T-helper 17 cell (primary cell): Measurements from ENCODE around the gene FGF21. TPM values are rescaled to one million over a fixed set of nuclear protein-coding genes. Genes with fewer than 3 reads are reported as not detected.
A peak's percentile ranks its signal among the peaks of the same experiment; 100 is the strongest.

Experiments
- ATAC-seq: fragments of 150-1000 bp; cut with Tn5 transposase; 2 replicates; pipeline ENCODE4 v1.10.0; 2021; ENCODE audit warnings: mild to moderate bottlenecking, moderate library complexity
- DNase-seq, 3 donors: peaks; one replicate each; pipeline versions ENCODE4 v3.0.0 to v3.0.0-alpha.2; 2020 to 2021
- H3K9me3 ChIP-seq: one replicate; pipeline ENCODE4 v1.7.0; 2013; ENCODE audit warnings: low read length, mild to moderate bottlenecking; ENCODE audit not compliant: control insufficient read depth, poor library complexity, severe bottlenecking
- H3K27ac Mint-ChIP-seq: one replicate; pipeline ENCODE4 v1.8.0; 2022; ENCODE audit warnings: mild to moderate bottlenecking, moderate library complexity, mixed read lengths
- H3K27me3 Mint-ChIP-seq: one replicate; pipeline ENCODE4 v1.8.0; 2022; ENCODE audit warnings: mixed read lengths
- H3K36me3 Mint-ChIP-seq: one replicate; pipeline ENCODE4 v1.8.0; 2022; ENCODE audit warnings: low read depth, mixed read lengths
- H3K4me1 Mint-ChIP-seq: one replicate; pipeline ENCODE4 v1.8.0; 2022; ENCODE audit warnings: mild to moderate bottlenecking, mixed read lengths
- H3K4me3 Mint-ChIP-seq: one replicate; pipeline ENCODE4 v1.8.0; 2022; ENCODE audit warnings: mild to moderate bottlenecking, moderate library complexity, mixed read lengths
- total RNA-seq, 4 donors: library from RNA in 2 of 4; stranded (reverse) in 2 of 4; gene quantifications; one replicate each; pipeline ENCODE4 v1.2.3 and lab custom pipeline; 2022 to 2026

The FGF21 gene
- total RNA-seq, 2 donors from 2014 or later: not detected

- Mint-ChIP-seq H3K27ac (peak overlapping the region; percentile 43), H3K4me1 (peaks cover 5% of the 10 kb centered on the region), H3K36me3 (no peaks in the 10 kb centered on the region), H3K4me3 (peak overlapping the region; percentile 89), H3K27me3 (no peaks in the 10 kb centered on the region)
- DNase-seq (peak; percentile 67 to 76 (median 72)), ATAC-seq (peak; percentile 100)
- H3K9me3 ChIP-seq: no peaks in the 10 kb centered on the region
These were observed 39.8 kb downstream of the FGF21 start for GRCh38 chr19:48795055-48795684.

GRCh38 chr19:48795685-48796070 lies 40.4 kb downstream of the FGF21 start:
- Mint-ChIP-seq H3K4me3 (peak overlapping the region; percentile 89), H3K27me3 (no peaks in the 10 kb centered on the region), H3K27ac (peak overlapping the region; percentile 43), H3K36me3 (no peaks in the 10 kb centered on the region), H3K4me1 (peaks cover 7% of the 10 kb centered on the region)
- ATAC-seq: no peak
- DNase-seq: no peak
- no peaks in the 10 kb centered on the region for H3K9me3 ChIP-seq

- H3K9me3 ChIP-seq: no peaks in the 10 kb centered on the region
- Mint-ChIP-seq H3K27me3 (no peaks in the 10 kb centered on the region), H3K36me3 (no peaks in the 10 kb centered on the region), H3K4me1 (peaks cover 7% of the 10 kb centered on the region), H3K27ac (no peak overlapping the region), H3K4me3 (no peak overlapping the region)
- DNase-seq (no peak), ATAC-seq (no peak)
These were observed 41.2 kb downstream of the FGF21 start for GRCh38 chr19:48796298-48797083.

GRCh38 chr19:48797103-48797502 lies 41.8 kb downstream of the FGF21 start:
- ATAC-seq (no peak), DNase-seq (no peak)
- Mint-ChIP-seq H3K27me3 (no peaks in the 10 kb centered on the region), H3K4me3 (no peak overlapping the region), H3K27ac (no peak overlapping the region), H3K4me1 (peaks cover 7% of the 10 kb centered on the region), H3K36me3 (no peaks in the 10 kb centered on the region)
- no peaks in the 10 kb centered on the region for H3K9me3 ChIP-seq

GRCh38 chr19:48798937-48799336 lies 43.6 kb downstream of the FGF21 start:
- H3K27ac Mint-ChIP-seq: no peak overlapping the region
- no peaks in the 10 kb centered on the region for H3K36me3 Mint-ChIP-seq
- ATAC-seq: no peak
- H3K27me3 Mint-ChIP-seq: no peaks in the 10 kb centered on the region
- H3K4me1 Mint-ChIP-seq: peaks cover 7% of the 10 kb centered on the region
- DNase-seq: no peak
- no peak overlapping the region for H3K4me3 Mint-ChIP-seq
- no peaks in the 10 kb centered on the region for H3K9me3 ChIP-seq

- no peaks in the 10 kb centered on the region for H3K36me3 Mint-ChIP-seq
These were observed 44.3 kb downstream of the FGF21 start for GRCh38 chr19:48799358-48800300.

GRCh38 chr19:48802623-48803022 lies 47.3 kb downstream of the FGF21 start:
- DNase-seq (no peak), ATAC-seq (no peak)
- H3K36me3 Mint-ChIP-seq: no peaks in the 10 kb centered on the region

More at GRCh38 chr19:48799358-48800300, 44.3 kb downstream of the FGF21 start:
- H3K27me3 Mint-ChIP-seq: no peaks in the 10 kb centered on the region
- no peak overlapping the region for H3K4me3 Mint-ChIP-seq
- ATAC-seq (no peak), DNase-seq (no peak)
- peaks cover 7% of the 10 kb centered on the region for H3K4me1 Mint-ChIP-seq
- H3K27ac Mint-ChIP-seq: peak overlapping the region; percentile 78
- H3K9me3 ChIP-seq: no peaks in the 10 kb centered on the region

GRCh38 chr19:48804496-48804895 lies 49.2 kb downstream of the FGF21 start:
- no peak for DNase-seq
- Mint-ChIP-seq H3K4me3 (no peak overlapping the region), H3K36me3 (no peaks in the 10 kb centered on the region), H3K4me1 (peaks cover 10% of the 10 kb centered on the region), H3K27ac (no peak overlapping the region), H3K27me3 (no peaks in the 10 kb centered on the region)
- ATAC-seq: no peak
- no peaks in the 10 kb centered on the region for H3K9me3 ChIP-seq

More at GRCh38 chr19:48802623-48803022, 47.3 kb downstream of the FGF21 start:
- Mint-ChIP-seq H3K4me1 (peaks cover 3% of the 10 kb centered on the region), H3K27ac (no peak overlapping the region), H3K27me3 (no peaks in the 10 kb centered on the region), H3K4me3 (no peak overlapping the region)
- H3K9me3 ChIP-seq: no peaks in the 10 kb centered on the region

- no peak overlapping the region for H3K27ac Mint-ChIP-seq
These were observed 50.1 kb downstream of the FGF21 start for GRCh38 chr19:48805452-48805851.

GRCh38 chr19:48806518-48806817 lies 51.1 kb downstream of the FGF21 start:
- H3K4me3 Mint-ChIP-seq: peak overlapping the region; percentile 56
- peaks cover 22% of the 10 kb centered on the region for H3K4me1 Mint-ChIP-seq
- DNase-seq (no peak), ATAC-seq (peak; percentile 75)
- H3K9me3 ChIP-seq: no peaks in the 10 kb centered on the region
- H3K36me3 Mint-ChIP-seq: no peaks in the 10 kb centered on the region
- H3K27me3 Mint-ChIP-seq: no peaks in the 10 kb centered on the region
- H3K27ac Mint-ChIP-seq: no peak overlapping the region

More at GRCh38 chr19:48805452-48805851, 50.1 kb downstream of the FGF21 start:
- H3K4me3 Mint-ChIP-seq: no peak overlapping the region
- no peaks in the 10 kb centered on the region for H3K36me3 Mint-ChIP-seq
- H3K27me3 Mint-ChIP-seq: no peaks in the 10 kb centered on the region
- DNase-seq (no peak), ATAC-seq (no peak)
- peaks cover 17% of the 10 kb centered on the region for H3K4me1 Mint-ChIP-seq
- H3K9me3 ChIP-seq: no peaks in the 10 kb centered on the region

GRCh38 chr19:48806818-48807589 lies 51.7 kb downstream of the FGF21 start:
- ATAC-seq (no peak), DNase-seq (peak in 1 of 3 donors; percentile 24)
- H3K27me3 Mint-ChIP-seq: no peaks in the 10 kb centered on the region
- H3K36me3 Mint-ChIP-seq: no peaks in the 10 kb centered on the region
- no peak overlapping the region for H3K4me3 Mint-ChIP-seq
- H3K9me3 ChIP-seq: no peaks in the 10 kb centered on the region
- H3K27ac Mint-ChIP-seq: no peak overlapping the region
- peaks cover 23% of the 10 kb centered on the region for H3K4me1 Mint-ChIP-seq

- DNase-seq (no peak), ATAC-seq (no peak)
- H3K4me3 Mint-ChIP-seq: no peak overlapping the region
- H3K27ac Mint-ChIP-seq: peak overlapping the region; percentile 72
- no peaks in the 10 kb centered on the region for H3K36me3 Mint-ChIP-seq
- H3K4me1 Mint-ChIP-seq: peaks cover 27% of the 10 kb centered on the region
- no peaks in the 10 kb centered on the region for H3K27me3 Mint-ChIP-seq
- no peaks in the 10 kb centered on the region for H3K9me3 ChIP-seq
These were observed 52.4 kb downstream of the FGF21 start for GRCh38 chr19:48807590-48808308.
